Caco-2 (cell line): ENCODE data around the gene NHERF2. TPM values are rescaled to one million over a fixed set of nuclear protein-coding genes. Genes with fewer than 3 reads are reported as not detected.

Source experiments
- BruUV-seq: library from RNA; stranded (reverse); fragments of 400-500 nt; replicated peaks from 2 replicates; lab custom pipeline; 2021; lab: Mats Ljungman, UMichigan
- CTCF ChIA-PET: fragments of 300-600 bp; sonication (Branson Sonifier 250); formaldehyde crosslinking; loops from one replicate; lab custom pipeline; 2022; ENCODE audit warnings: antibody characterized with exemption; lab: Charles Lee
- POLR2A ChIA-PET: fragments of 300-600 bp; sonication (Branson Sonifier 250); formaldehyde crosslinking; loops from one replicate; lab custom pipeline; 2022; ENCODE audit warnings: antibody characterized with exemption; lab: Charles Lee
- DNase-seq, 2 experiments: peaks; one replicate each; pipeline versions ENCODE4 v3.0.0 to v3.0.0-alpha.2; 2020 to 2022
- H3K27me3 ChIP-seq: replicated peaks from 2 replicates; pipeline ENCODE4 v1.6.0; 2011; ENCODE audit warnings: low read length; ENCODE audit not compliant: control insufficient read depth, insufficient read depth
- H3K36me3 ChIP-seq: 2 replicates; pipeline ENCODE4 v1.5.1; 2011; ENCODE audit warnings: low read length; ENCODE audit not compliant: control insufficient read depth, insufficient read depth
- H3K4me1 ChIP-seq: fragments of 250-450 bp; sonication (Bioruptor Pico); 2 replicates; pipeline ENCODE4 v1.5.1; 2020; ENCODE audit warnings: mild to moderate bottlenecking
- H3K4me3 ChIP-seq: 2 replicates; pipeline ENCODE4 v1.5.1; 2011; ENCODE audit warnings: low read depth, mild to moderate bottlenecking, control low read depth, low read length
- H3K9me3 ChIP-seq: fragments of 250-450 bp; sonication (Bioruptor Pico); 2 replicates; pipeline ENCODE4 v1.5.1; 2020; ENCODE audit warnings: mild to moderate bottlenecking, moderate library complexity
- H3K27ac Mint-ChIP-seq: one replicate; pipeline ENCODE4 v1.8.0; 2022; ENCODE audit warnings: mixed read lengths; ENCODE audit not compliant: unreplicated experiment
- H3K27me3 Mint-ChIP-seq: one replicate; pipeline ENCODE4 v1.8.0; 2022; ENCODE audit warnings: mixed read lengths; ENCODE audit not compliant: insufficient read depth, unreplicated experiment
- H3K36me3 Mint-ChIP-seq: one replicate; pipeline ENCODE4 v1.8.0; 2022; ENCODE audit warnings: mild to moderate bottlenecking, mixed read lengths; ENCODE audit not compliant: insufficient read depth, unreplicated experiment
- H3K4me1 Mint-ChIP-seq: one replicate; pipeline ENCODE4 v1.8.0; 2022; ENCODE audit warnings: low read depth, mixed read lengths; ENCODE audit not compliant: unreplicated experiment
- H3K4me3 Mint-ChIP-seq: one replicate; pipeline ENCODE4 v1.8.0; 2022; ENCODE audit warnings: mild to moderate bottlenecking, moderate library complexity, mixed read lengths; ENCODE audit not compliant: unreplicated experiment
- H3K9me3 Mint-ChIP-seq: one replicate; pipeline ENCODE4 v1.8.0; 2022; ENCODE audit warnings: mixed read lengths; ENCODE audit not compliant: unreplicated experiment
- intact Hi-C: fragments of 100-400 bp; cut with micrococcal nuclease; formaldehyde crosslinking; loops from one replicate; pipeline ENCODE4 v1.10.0; 2022; ENCODE audit not compliant: unreplicated experiment
- total RNA-seq: library from RNA; stranded (reverse); gene quantifications from 2 replicates; pipeline ENCODE4 v1.2.3, GENCODE V29; 2022
- TF ChIP-seq, protein P1 (sequence below), 2 experiments: fragments of 200-600 bp in 1 of 2; IDR thresholded peaks; 1 replicate in 1 of 2; 2 replicates in 1 of 2; pipeline versions ENCODE4 v1.5.1 to v1.8.0; 2011 to 2022; ENCODE audit warnings: antibody characterized with exemption in 1 of 2, control low read depth in 1 of 2, inconsistent platforms in 1 of 2, low read depth in 1 of 2, low read length in 1 of 2, mild to moderate bottlenecking in 1 of 2, moderate library complexity in 1 of 2; ENCODE audit not compliant: insufficient read depth in 1 of 2, severe bottlenecking in 1 of 2, unreplicated experiment in 1 of 2

NHERF2 gene
- total RNA-seq, 1 experiment from 2014 or later: 26.6 TPM

- ChIA-PET POLR2A (no interaction called here), CTCF (interaction anchor here (1.0 to 2.4 kb wide), 2 partner anchors 33 to 34 kb away, joined by 5 to 13 read pairs; no protein-coding TSS in a partner anchor)
Observed at GRCh38 chr16:2057438-2057837, 30.7 kb downstream of the NHERF2 start.

GRCh38 chr16:2058420-2058819 is 31.7 kb downstream of the NHERF2 start:
- Mint-ChIP-seq H3K4me1 (no peaks in the 10 kb centered on the region), H3K27me3 (no peaks in the 10 kb centered on the region), H3K36me3 (peaks cover 16% of the 10 kb centered on the region), H3K9me3 (no peaks in the 10 kb centered on the region), H3K27ac (no peak overlapping the region), H3K4me3 (no peak overlapping the region)
- Histone ChIP-seq H3K4me1 (no peaks in the 10 kb centered on the region), H3K9me3 (no peaks in the 10 kb centered on the region), H3K36me3 (no peaks in the 10 kb centered on the region), H3K27me3 (no peaks in the 10 kb centered on the region), H3K4me3 (no peak overlapping the region)
- POLR2A ChIA-PET: no interaction called here
- TF ChIP-seq, protein P1, sequence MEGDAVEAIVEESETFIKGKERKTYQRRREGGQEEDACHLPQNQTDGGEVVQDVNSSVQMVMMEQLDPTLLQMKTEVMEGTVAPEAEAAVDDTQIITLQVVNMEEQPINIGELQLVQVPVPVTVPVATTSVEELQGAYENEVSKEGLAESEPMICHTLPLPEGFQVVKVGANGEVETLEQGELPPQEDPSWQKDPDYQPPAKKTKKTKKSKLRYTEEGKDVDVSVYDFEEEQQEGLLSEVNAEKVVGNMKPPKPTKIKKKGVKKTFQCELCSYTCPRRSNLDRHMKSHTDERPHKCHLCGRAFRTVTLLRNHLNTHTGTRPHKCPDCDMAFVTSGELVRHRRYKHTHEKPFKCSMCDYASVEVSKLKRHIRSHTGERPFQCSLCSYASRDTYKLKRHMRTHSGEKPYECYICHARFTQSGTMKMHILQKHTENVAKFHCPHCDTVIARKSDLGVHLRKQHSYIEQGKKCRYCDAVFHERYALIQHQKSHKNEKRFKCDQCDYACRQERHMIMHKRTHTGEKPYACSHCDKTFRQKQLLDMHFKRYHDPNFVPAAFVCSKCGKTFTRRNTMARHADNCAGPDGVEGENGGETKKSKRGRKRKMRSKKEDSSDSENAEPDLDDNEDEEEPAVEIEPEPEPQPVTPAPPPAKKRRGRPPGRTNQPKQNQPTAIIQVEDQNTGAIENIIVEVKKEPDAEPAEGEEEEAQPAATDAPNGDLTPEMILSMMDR (IDR thresholded peaks at IDR 0.05; ENCODE audit: insufficient read depth in 1 of 2, low read depth in 1 of 2, low read length in 1 of 2, severe bottlenecking in 1 of 2, unreplicated experiment in 1 of 2): no peak
- CTCF ChIA-PET: interaction anchor here (0.7 kb wide), 1 partner anchor 23 kb away, joined by 3 read pairs; no protein-coding TSS in a partner anchor
- intact Hi-C loops: no loop called here
- BruUV-seq: no TSS peak
- no peak for DNase-seq

More at GRCh38 chr16:2057438-2057837, 30.7 kb downstream of the NHERF2 start:
- Mint-ChIP-seq H3K4me1 (no peaks in the 10 kb centered on the region), H3K27me3 (no peaks in the 10 kb centered on the region), H3K4me3 (no peak overlapping the region), H3K36me3 (peaks cover 16% of the 10 kb centered on the region), H3K27ac (no peak overlapping the region), H3K9me3 (no peaks in the 10 kb centered on the region)
- TF ChIP-seq, protein P1 (IDR thresholded peaks at IDR 0.05; ENCODE audit: insufficient read depth in 1 of 2, low read depth in 1 of 2, low read length in 1 of 2, severe bottlenecking in 1 of 2, unreplicated experiment in 1 of 2): no peak
- intact Hi-C loops: loop anchor here (2.0 kb wide), 1 partner anchor 33 kb away; no protein-coding TSS in a partner anchor
- Histone ChIP-seq H3K4me1 (no peaks in the 10 kb centered on the region), H3K9me3 (no peaks in the 10 kb centered on the region), H3K27me3 (no peaks in the 10 kb centered on the region), H3K36me3 (no peaks in the 10 kb centered on the region), H3K4me3 (no peak overlapping the region)
- no TSS peak for BruUV-seq
- no peak for DNase-seq

GRCh38 chr16:2058872-2059271 is 32.2 kb downstream of the NHERF2 start:
- no TSS peak for BruUV-seq
- H3K4me1 Mint-ChIP-seq: no peaks in the 10 kb centered on the region
- Histone ChIP-seq H3K4me1 (no peaks in the 10 kb centered on the region), H3K4me3 (no peak overlapping the region), H3K27me3 (no peaks in the 10 kb centered on the region), H3K9me3 (no peaks in the 10 kb centered on the region), H3K36me3 (no peaks in the 10 kb centered on the region)
- TF ChIP-seq, protein P1 (IDR thresholded peaks at IDR 0.05; ENCODE audit: insufficient read depth in 1 of 2, low read depth in 1 of 2, low read length in 1 of 2, severe bottlenecking in 1 of 2, unreplicated experiment in 1 of 2): no peak
- intact Hi-C loops: no loop called here
- POLR2A ChIA-PET: no interaction called here
- no peaks in the 10 kb centered on the region for H3K27me3 Mint-ChIP-seq
- no peaks in the 10 kb centered on the region for H3K9me3 Mint-ChIP-seq
- CTCF ChIA-PET: interaction anchor here (0.7 kb wide), 1 partner anchor 24 kb away, joined by 3 read pairs; no protein-coding TSS in a partner anchor
- DNase-seq: no peak
- peaks cover 16% of the 10 kb centered on the region for H3K36me3 Mint-ChIP-seq
- no peak overlapping the region for H3K27ac Mint-ChIP-seq
- H3K4me3 Mint-ChIP-seq: no peak overlapping the region
